BLaER1 (cell line): ENCODE data around the gene MBL2.
A peak's percentile ranks its signal among the peaks of the same experiment; 100 is the strongest.

Experiments used
- H3K27ac ChIP-seq: shearing (Covaris generic); formaldehyde crosslinking; 2 replicates; pipeline ENCODE4 v1.8.1; 2022
- H3K27me3 ChIP-seq: shearing (Covaris generic); formaldehyde crosslinking; 2 replicates; pipeline ENCODE4 v1.8.1; 2022
- H3K36me3 ChIP-seq: shearing (Covaris generic); formaldehyde crosslinking; 2 replicates; pipeline ENCODE4 v1.8.1; 2022
- H3K4me1 ChIP-seq: shearing (Covaris generic); formaldehyde crosslinking; 2 replicates; pipeline ENCODE4 v1.8.1; 2022
- H3K4me2 ChIP-seq: shearing (Covaris generic); formaldehyde crosslinking; 2 replicates; pipeline ENCODE4 v1.8.1; 2022
- H3K4me3 ChIP-seq: shearing (Covaris generic); formaldehyde crosslinking; 2 replicates; pipeline ENCODE4 v1.8.1; 2022
- H3K9ac ChIP-seq: shearing (Covaris generic); formaldehyde crosslinking; 2 replicates; pipeline ENCODE4 v1.8.1; 2022
- H3K9me3 ChIP-seq: shearing (Covaris generic); formaldehyde crosslinking; 2 replicates; pipeline ENCODE4 v1.8.1; 2022
- H4K20me1 ChIP-seq: shearing (Covaris generic); formaldehyde crosslinking; 2 replicates; pipeline ENCODE4 v1.8.1; 2022
- Cebpa-rat ChIP-seq: shearing (Covaris generic); IDR thresholded peaks from 2 replicates; pipeline ENCODE4 v1.8.1; 2022

The MBL2 gene

GRCh38 chr10:52772623-52773022 is at the start of gene MBL2:
TSS of gene MBL2 (minus strand) at chr10:52772784. CDS start at chr10:52771635, 1,149 bp downstream.
- Histone ChIP-seq H4K20me1 (no peaks in the 10 kb centered on the region), H3K9me3 (no peaks in the 10 kb centered on the region), H3K9ac (no peak within 1 kb of the TSS), H3K36me3 (no peaks in the 10 kb centered on the region), H3K4me2 (no peak within 1 kb of the TSS), H3K4me3 (no peak within 1 kb of the TSS), H3K4me1 (no peaks in the 10 kb centered on the region), H3K27me3 (no peaks in the 10 kb centered on the region), H3K27ac (no peak within 1 kb of the TSS)
- TF ChIP-seq Cebpa-rat, result no peak

GRCh38 chr10:52820309-52820708 is 47.7 kb upstream of the MBL2 start:
- H3K4me2 ChIP-seq, result no peak overlapping the region
- H3K27me3 ChIP-seq, result no peaks in the 10 kb centered on the region
- no peaks in the 10 kb centered on the region for H3K9me3 ChIP-seq
- no peak for TF ChIP-seq Cebpa-rat
- no peak overlapping the region for H3K9ac ChIP-seq
- no peak overlapping the region for H3K4me3 ChIP-seq
- H4K20me1 ChIP-seq, result no peaks in the 10 kb centered on the region
- H3K36me3 ChIP-seq, result no peaks in the 10 kb centered on the region
- H3K27ac ChIP-seq, result no peak overlapping the region
- H3K4me1 ChIP-seq, result no peaks in the 10 kb centered on the region

- Histone ChIP-seq H4K20me1 (no peaks in the 10 kb centered on the region), H3K27me3 (no peaks in the 10 kb centered on the region), H3K4me1 (peaks cover 22% of the 10 kb centered on the region), H3K27ac (no peak overlapping the region), H3K9ac (no peak overlapping the region), H3K9me3 (no peaks in the 10 kb centered on the region), H3K4me2 (no peak overlapping the region), H3K4me3 (no peak overlapping the region), H3K36me3 (no peaks in the 10 kb centered on the region)
- TF ChIP-seq Cebpa-rat, result no peak
Measured at GRCh38 chr10:52818019-52818418, 45.4 kb upstream of the MBL2 start.

GRCh38 chr10:52814506-52814905 is 41.9 kb upstream of the MBL2 start:
- peak overlapping the region; percentile 70 for H3K27ac ChIP-seq

GRCh38 chr10:52811776-52812175 is 39.2 kb upstream of the MBL2 start:
- H4K20me1 ChIP-seq, result no peaks in the 10 kb centered on the region
- no peak overlapping the region for H3K4me2 ChIP-seq
- no peaks in the 10 kb centered on the region for H3K27me3 ChIP-seq
- H3K4me1 ChIP-seq, result peaks cover 35% of the 10 kb centered on the region
- H3K4me3 ChIP-seq, result no peak overlapping the region
- H3K27ac ChIP-seq, result no peak overlapping the region
- no peaks in the 10 kb centered on the region for H3K36me3 ChIP-seq
- no peak for TF ChIP-seq Cebpa-rat
- no peak overlapping the region for H3K9ac ChIP-seq
- no peaks in the 10 kb centered on the region for H3K9me3 ChIP-seq

More at GRCh38 chr10:52814506-52814905, 41.9 kb upstream of the MBL2 start:
- Histone ChIP-seq H3K4me1 (peaks cover 35% of the 10 kb centered on the region), H3K4me2 (peak overlapping the region; percentile 80), H3K27me3 (no peaks in the 10 kb centered on the region), H4K20me1 (no peaks in the 10 kb centered on the region), H3K9me3 (no peaks in the 10 kb centered on the region), H3K4me3 (peak overlapping the region; percentile 36; the same call in 1 of the 2 replicates), H3K36me3 (no peaks in the 10 kb centered on the region), H3K9ac (peak overlapping the region; percentile 43; the same call in 1 of the 2 replicates)
- TF ChIP-seq Cebpa-rat, result no peak

GRCh38 chr10:52810761-52811160 is 38.2 kb upstream of the MBL2 start:
- no peak for TF ChIP-seq Cebpa-rat
- H3K4me3 ChIP-seq, result no peak overlapping the region
- H3K27me3 ChIP-seq, result no peaks in the 10 kb centered on the region
- H4K20me1 ChIP-seq, result no peaks in the 10 kb centered on the region
- H3K9ac ChIP-seq, result no peak overlapping the region
- no peaks in the 10 kb centered on the region for H3K36me3 ChIP-seq
- peaks cover 35% of the 10 kb centered on the region for H3K4me1 ChIP-seq
- H3K27ac ChIP-seq, result no peak overlapping the region
- H3K4me2 ChIP-seq, result no peak overlapping the region
- no peaks in the 10 kb centered on the region for H3K9me3 ChIP-seq

- no peak overlapping the region for H3K27ac ChIP-seq
- no peaks in the 10 kb centered on the region for H3K36me3 ChIP-seq
- no peak for TF ChIP-seq Cebpa-rat
- peaks cover 11% of the 10 kb centered on the region; the same call in 1 of the 2 replicates for H3K4me1 ChIP-seq
- H3K27me3 ChIP-seq, result no peaks in the 10 kb centered on the region
- H3K9me3 ChIP-seq, result no peaks in the 10 kb centered on the region
- H3K4me3 ChIP-seq, result no peak overlapping the region
- no peak overlapping the region for H3K9ac ChIP-seq
- no peaks in the 10 kb centered on the region for H4K20me1 ChIP-seq
- H3K4me2 ChIP-seq, result no peak overlapping the region
Measured at GRCh38 chr10:52807803-52808202, 35.2 kb upstream of the MBL2 start.

GRCh38 chr10:52805414-52806285 is 33.1 kb upstream of the MBL2 start:
- Histone ChIP-seq H4K20me1 (no peaks in the 10 kb centered on the region), H3K4me1 (no peaks in the 10 kb centered on the region), H3K4me3 (no peak overlapping the region), H3K36me3 (no peaks in the 10 kb centered on the region), H3K27ac (no peak overlapping the region), H3K9me3 (no peaks in the 10 kb centered on the region), H3K9ac (no peak overlapping the region), H3K27me3 (no peaks in the 10 kb centered on the region), H3K4me2 (no peak overlapping the region)
- TF ChIP-seq Cebpa-rat, result no peak

- no peaks in the 10 kb centered on the region for H3K9me3 ChIP-seq
- H4K20me1 ChIP-seq, result no peaks in the 10 kb centered on the region
- no peaks in the 10 kb centered on the region for H3K4me1 ChIP-seq
- no peak overlapping the region for H3K27ac ChIP-seq
- H3K9ac ChIP-seq, result no peak overlapping the region
- no peak for TF ChIP-seq Cebpa-rat
- no peak overlapping the region for H3K4me3 ChIP-seq
- no peaks in the 10 kb centered on the region for H3K36me3 ChIP-seq
- no peak overlapping the region for H3K4me2 ChIP-seq
- no peaks in the 10 kb centered on the region for H3K27me3 ChIP-seq
Measured at GRCh38 chr10:52801947-52802346, 29.4 kb upstream of the MBL2 start.

GRCh38 chr10:52786098-52786497 is 13.5 kb upstream of the MBL2 start:
- no peak overlapping the region for H3K9ac ChIP-seq
- no peak overlapping the region for H3K4me3 ChIP-seq
- H3K27ac ChIP-seq, result no peak overlapping the region
- H3K27me3 ChIP-seq, result no peaks in the 10 kb centered on the region
- no peak overlapping the region for H3K4me2 ChIP-seq
- H3K9me3 ChIP-seq, result no peaks in the 10 kb centered on the region
- no peaks in the 10 kb centered on the region for H3K36me3 ChIP-seq
- H3K4me1 ChIP-seq, result 0 out of 2 replicates have a peak, but pooled peaks cover 5% of the 10 kb centered on the region
- no peaks in the 10 kb centered on the region for H4K20me1 ChIP-seq
- no peak for TF ChIP-seq Cebpa-rat
